Uterus (tissue), 4 donors: ENCODE measurements around the gene TMBIM4. TPM values are rescaled to one million over a fixed set of nuclear protein-coding genes. Genes with fewer than 3 reads are reported as not detected.

Source experiments
- DNase-seq, 2 donors: peaks; one replicate each; pipeline ENCODE4 v3.0.0-alpha.2; 2019 to 2020
- H3K27ac ChIP-seq, 2 donors: fragments of 200-600 bp; sonication (generic); 1 replicate in 1 of 2; 2 replicates in 1 of 2; pipeline ENCODE4 v1.5.1; 2016 to 2018
- H3K27me3 ChIP-seq, 2 donors: fragments of 200-600 bp; sonication (generic); one replicate each; pipeline ENCODE4 v1.5.1; 2018 to 2019; ENCODE audit warnings: control low read depth in 1 of 2
- H3K36me3 ChIP-seq, 2 donors: fragments of 200-600 bp; sonication (generic); one replicate each; pipeline ENCODE4 v1.5.1; 2019; ENCODE audit warnings: control low read depth in 1 of 2
- H3K4me1 ChIP-seq, 2 donors: fragments of 200-600 bp; sonication (generic); one replicate each; pipeline ENCODE4 v1.5.1; 2018 to 2019; ENCODE audit warnings: control low read depth in 1 of 2
- H3K4me3 ChIP-seq, 2 donors: fragments of 200-600 bp; sonication (generic); 1 replicate in 1 of 2; 2 replicates in 1 of 2; pipeline ENCODE4 v1.5.1; 2018 to 2019; ENCODE audit warnings: mild to moderate bottlenecking in 1 of 2
- H3K9me3 ChIP-seq, 2 donors: fragments of 200-600 bp; sonication (generic); one replicate each; pipeline ENCODE4 v1.5.1; 2019; ENCODE audit warnings: control low read depth in 1 of 2
- POLR2A ChIP-seq, 2 donors: fragments of 450-650 bp; IDR thresholded peaks; one replicate each; pipeline ENCODE4 v1.6.1; 2016; ENCODE audit warnings: antibody characterized with exemption in 2 of 2, mild to moderate bottlenecking in 1 of 2, moderate library complexity in 1 of 2
- intact Hi-C: fragments of 100-400 bp; cut with DNase I; formaldehyde crosslinking; loops from one replicate; pipeline ENCODE4 v1.15.1; 2023; ENCODE audit warnings: low total_unique reads
- total RNA-seq, 4 donors: library from RNA; depleted of rRNA in 3 of 4; stranded (reverse); fragments of >200 nt in 3 of 4; gene quantifications; one replicate each; pipeline versions ENCODE4 v1.1.0 to v1.2.4, GENCODE V29; 2014 to 2023
- TF ChIP-seq, protein P1 (sequence below), 4 experiments: fragments of 200-600 bp in 2 of 4; fragments of 450-650 bp in 2 of 4; sonication (generic) in 2 of 4; IDR thresholded peaks; one replicate each; pipeline ENCODE4 v1.5.1; 2016 to 2019; ENCODE audit warnings: antibody characterized with exemption in 4 of 4, mild to moderate bottlenecking in 2 of 4, moderate library complexity in 1 of 4
- donor health status: DM: yes; HTN: yes; CAD: no.

Gene TMBIM4
- total RNA-seq, 4 donors from 2014 or later = 102 to 187 (median 146) TPM

DNA sequence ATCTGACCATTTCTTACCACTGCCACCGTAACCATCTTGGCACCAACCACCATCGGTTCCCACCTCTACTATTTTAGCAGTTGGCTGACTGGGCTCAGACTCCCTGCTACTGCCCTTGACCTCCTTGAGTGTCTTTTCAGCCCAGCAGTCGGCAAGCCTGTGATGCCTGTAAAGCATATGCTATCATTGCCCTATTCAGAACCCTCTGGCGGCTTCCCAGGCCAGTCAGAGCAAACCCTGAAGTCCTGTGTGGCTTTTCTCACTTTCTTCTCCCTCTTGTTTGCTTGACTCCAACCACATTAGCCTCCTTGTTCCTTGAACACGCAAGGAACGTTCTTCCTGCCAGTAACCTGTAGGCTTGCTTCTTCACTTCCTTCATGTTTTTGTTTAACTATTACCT is 25.4 kb upstream of the TMBIM4 start:
- no peak for DNase-seq
- Histone ChIP-seq H3K4me1 (no peaks in the 10 kb centered on the region), H3K27ac (no peak overlapping the region), H3K4me3 (no peak overlapping the region), H3K9me3 (no peaks in the 10 kb centered on the region), H3K36me3 (no peaks in the 10 kb centered on the region), H3K27me3 (no peaks in the 10 kb centered on the region)
- TF ChIP-seq POLR2A (IDR thresholded peaks at IDR 0.05) = no peak
- TF ChIP-seq, protein P1, sequence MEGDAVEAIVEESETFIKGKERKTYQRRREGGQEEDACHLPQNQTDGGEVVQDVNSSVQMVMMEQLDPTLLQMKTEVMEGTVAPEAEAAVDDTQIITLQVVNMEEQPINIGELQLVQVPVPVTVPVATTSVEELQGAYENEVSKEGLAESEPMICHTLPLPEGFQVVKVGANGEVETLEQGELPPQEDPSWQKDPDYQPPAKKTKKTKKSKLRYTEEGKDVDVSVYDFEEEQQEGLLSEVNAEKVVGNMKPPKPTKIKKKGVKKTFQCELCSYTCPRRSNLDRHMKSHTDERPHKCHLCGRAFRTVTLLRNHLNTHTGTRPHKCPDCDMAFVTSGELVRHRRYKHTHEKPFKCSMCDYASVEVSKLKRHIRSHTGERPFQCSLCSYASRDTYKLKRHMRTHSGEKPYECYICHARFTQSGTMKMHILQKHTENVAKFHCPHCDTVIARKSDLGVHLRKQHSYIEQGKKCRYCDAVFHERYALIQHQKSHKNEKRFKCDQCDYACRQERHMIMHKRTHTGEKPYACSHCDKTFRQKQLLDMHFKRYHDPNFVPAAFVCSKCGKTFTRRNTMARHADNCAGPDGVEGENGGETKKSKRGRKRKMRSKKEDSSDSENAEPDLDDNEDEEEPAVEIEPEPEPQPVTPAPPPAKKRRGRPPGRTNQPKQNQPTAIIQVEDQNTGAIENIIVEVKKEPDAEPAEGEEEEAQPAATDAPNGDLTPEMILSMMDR (IDR thresholded peaks at IDR 0.05) = no peak
- intact Hi-C loops = no loop called here

DNA sequence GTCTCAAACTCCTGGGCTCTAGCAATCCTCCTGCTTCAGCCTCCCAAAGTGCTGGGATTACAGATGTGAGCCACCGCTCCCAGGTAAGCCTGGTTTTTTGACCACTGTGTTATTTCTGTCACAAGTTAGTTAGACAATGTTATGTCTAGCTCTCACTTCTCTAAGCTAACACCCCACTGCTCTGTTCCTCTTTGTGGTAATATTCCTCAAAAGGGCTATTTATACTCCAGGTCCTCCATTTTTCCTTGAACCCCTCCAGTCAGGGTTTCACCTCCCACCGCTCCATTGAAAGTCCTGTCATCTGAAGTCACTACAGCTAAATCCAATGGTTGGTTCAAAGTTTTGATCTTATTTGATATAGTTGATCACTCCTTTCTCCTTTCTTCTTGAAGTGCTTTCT is 24.3 kb upstream of the TMBIM4 start:
- H3K27ac ChIP-seq = no peak overlapping the region
- no peaks in the 10 kb centered on the region for H3K36me3 ChIP-seq
- H3K4me1 ChIP-seq = no peaks in the 10 kb centered on the region
- TF ChIP-seq POLR2A (IDR thresholded peaks at IDR 0.05) = no peak
- TF ChIP-seq, protein P1 (IDR thresholded peaks at IDR 0.05) = no peak
- intact Hi-C loops = no loop called here
- H3K27me3 ChIP-seq = no peaks in the 10 kb centered on the region
- H3K9me3 ChIP-seq = no peaks in the 10 kb centered on the region
- no peak for DNase-seq
- no peak overlapping the region for H3K4me3 ChIP-seq

DNA sequence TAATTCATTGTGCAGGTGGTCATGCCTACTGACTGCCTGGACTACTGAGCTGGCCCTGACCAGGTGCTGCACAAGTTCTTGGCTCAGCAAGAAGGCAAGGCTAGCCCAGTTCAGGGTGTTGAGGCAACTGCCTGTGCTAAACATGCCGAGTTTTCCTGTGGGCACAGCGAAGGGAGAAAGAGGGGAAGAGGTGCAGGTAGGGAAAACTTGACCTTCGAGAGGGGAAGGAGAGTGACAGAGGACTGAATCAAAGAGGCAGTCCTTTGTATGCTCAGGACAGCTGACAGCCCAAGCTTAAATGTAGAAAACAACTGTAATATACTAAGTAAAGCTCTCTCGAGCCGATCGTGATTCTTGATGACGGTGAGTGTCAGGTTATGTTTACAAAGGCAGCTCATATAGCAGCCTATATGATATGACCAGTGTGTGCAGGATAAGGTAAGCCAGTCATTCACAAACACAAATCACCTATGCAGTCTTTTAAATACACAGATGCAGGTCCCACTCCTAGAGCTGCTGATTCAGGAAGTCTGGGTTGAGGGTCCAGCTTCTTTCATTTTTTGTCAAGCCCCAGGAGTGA is 21.8 kb upstream of the TMBIM4 start:
- Histone ChIP-seq H3K4me3 (no peak overlapping the region), H3K27ac (no peak overlapping the region), H3K9me3 (no peaks in the 10 kb centered on the region), H3K4me1 (no peaks in the 10 kb centered on the region), H3K36me3 (no peaks in the 10 kb centered on the region), H3K27me3 (no peaks in the 10 kb centered on the region)
- DNase-seq = no peak
- intact Hi-C loops = no loop called here
- TF ChIP-seq, protein P1 (IDR thresholded peaks at IDR 0.05) = no peak
- TF ChIP-seq POLR2A (IDR thresholded peaks at IDR 0.05) = no peak

- TF ChIP-seq, protein P1 (IDR thresholded peaks at IDR 0.05) = no peak
- no peak for TF ChIP-seq POLR2A (IDR thresholded peaks at IDR 0.05)
- H3K27ac ChIP-seq = peak overlapping the region in 1 of 2 donors; percentile 85
Measured at GRCh38 chr12:66190519-66191370, 20.9 kb upstream of the TMBIM4 start.

GRCh38 chr12:66189889-66190288 is 20.1 kb upstream of the TMBIM4 start:
- H3K4me1 ChIP-seq = no peaks in the 10 kb centered on the region
- H3K9me3 ChIP-seq = no peaks in the 10 kb centered on the region
- H3K36me3 ChIP-seq = no peaks in the 10 kb centered on the region
- TF ChIP-seq, protein P1 (IDR thresholded peaks at IDR 0.05) = no peak
- no peak for TF ChIP-seq POLR2A (IDR thresholded peaks at IDR 0.05)
- H3K27me3 ChIP-seq = no peaks in the 10 kb centered on the region
- DNase-seq = no peak
- peak overlapping the region; percentile 81 to 85 for H3K27ac ChIP-seq
- peak overlapping the region; percentile 19 to 43 for H3K4me3 ChIP-seq
- intact Hi-C loops = no loop called here

More at GRCh38 chr12:66190519-66191370, 20.9 kb upstream of the TMBIM4 start:
- H3K27me3 ChIP-seq = no peaks in the 10 kb centered on the region
- no peaks in the 10 kb centered on the region for H3K4me1 ChIP-seq
- intact Hi-C loops = no loop called here
- H3K4me3 ChIP-seq = no peak overlapping the region
- H3K36me3 ChIP-seq = no peaks in the 10 kb centered on the region
- DNase-seq = no peak
- no peaks in the 10 kb centered on the region for H3K9me3 ChIP-seq
